ENCODE data around the gene ANO7.
A peak's percentile ranks its signal among the peaks of the same experiment; 100 is the strongest.

Gene ANO7

GRCh38 chr2:241255542-241256167 lies 67.2 kb downstream of the ANO7 start:
- no peak for DNase-seq

- no peak for DNase-seq
Observed at GRCh38 chr2:241256168-241256545, 67.7 kb downstream of the ANO7 start.

GRCh38 chr2:241257419-241258032 lies 69.0 kb downstream of the ANO7 start:
- no peak for DNase-seq

- no peak for DNase-seq
Observed at GRCh38 chr2:241258505-241259280, 70.2 kb downstream of the ANO7 start.

GRCh38 chr2:241260911-241261310 lies 72.4 kb downstream of the ANO7 start:
- DNase-seq, result no peak

GRCh38 chr2:241261628-241262027 lies 73.2 kb downstream of the ANO7 start:
- DNase-seq, result no peak

GRCh38 chr2:241263061-241263460 lies 74.6 kb downstream of the ANO7 start:
- no peak for DNase-seq

- no peak for DNase-seq
Observed at GRCh38 chr2:241265506-241265905, 77.0 kb downstream of the ANO7 start.

- DNase-seq, result no peak
Observed at GRCh38 chr2:241267249-241268067, 79.0 kb downstream of the ANO7 start.

- no peak for DNase-seq
Observed at GRCh38 chr2:241268306-241268705, 79.8 kb downstream of the ANO7 start.

- DNase-seq, result no peak
Observed at GRCh38 chr2:241268716-241269445, 80.4 kb downstream of the ANO7 start.

GRCh38 chr2:241269707-241270520 lies 81.4 kb downstream of the ANO7 start:
- no peak for DNase-seq

- DNase-seq, result no peak
Observed at GRCh38 chr2:241270531-241270930, 82.1 kb downstream of the ANO7 start.

- DNase-seq, result peak; percentile 56 to 60
Observed at GRCh38 chr2:241271706-241272302, 83.3 kb downstream of the ANO7 start.

GRCh38 chr2:241272303-241273209 lies 84.1 kb downstream of the ANO7 start:
- peak; percentile 36 to 46 for DNase-seq

- no peak for DNase-seq
Observed at GRCh38 chr2:241273210-241274020, 84.9 kb downstream of the ANO7 start.

GRCh38 chr2:241274127-241274526 lies 85.7 kb downstream of the ANO7 start:
- DNase-seq, result no peak

Measured in activated CD4-positive, alpha-beta T cell treated with anti-CD3 and anti-CD28 coated beads for 4 hours (primary cell).